Measurements from ENCODE around the gene TLR10.

DNA sequence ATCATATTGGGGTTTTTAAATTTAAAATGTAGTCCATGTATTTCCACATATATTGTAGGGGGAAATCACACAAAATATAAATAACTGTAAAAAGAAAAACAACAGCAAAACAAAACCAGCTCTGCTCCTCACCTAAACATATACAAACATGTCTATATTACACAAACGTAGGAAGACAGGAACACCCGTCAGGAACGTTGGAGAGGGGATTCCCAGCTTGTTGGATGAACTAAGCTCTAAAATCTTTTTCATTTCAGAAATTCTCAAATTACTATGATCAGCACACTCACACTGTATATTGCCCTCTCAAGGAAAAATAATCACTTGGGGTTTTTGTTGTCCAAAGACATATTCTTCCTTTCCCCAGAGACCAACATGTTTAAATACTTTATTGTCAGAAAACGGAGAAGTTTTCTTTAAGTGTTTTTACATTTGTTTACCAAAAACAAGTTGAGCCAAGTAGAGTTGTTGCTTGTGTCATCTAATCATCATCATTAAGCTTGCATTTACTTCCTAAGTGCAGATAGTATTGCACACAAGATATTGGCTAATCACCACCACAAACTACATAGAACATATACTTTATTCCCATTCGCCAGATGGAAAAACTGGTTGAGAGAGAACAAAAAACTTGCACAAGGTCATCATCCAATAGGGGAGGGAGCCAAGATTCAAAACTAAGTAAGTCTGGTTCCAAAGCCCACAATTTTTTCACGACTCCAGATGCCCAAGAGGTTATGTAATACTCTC is 2.4 kb upstream of the TLR10 start:
- TF ChIP-seq, protein P1, sequence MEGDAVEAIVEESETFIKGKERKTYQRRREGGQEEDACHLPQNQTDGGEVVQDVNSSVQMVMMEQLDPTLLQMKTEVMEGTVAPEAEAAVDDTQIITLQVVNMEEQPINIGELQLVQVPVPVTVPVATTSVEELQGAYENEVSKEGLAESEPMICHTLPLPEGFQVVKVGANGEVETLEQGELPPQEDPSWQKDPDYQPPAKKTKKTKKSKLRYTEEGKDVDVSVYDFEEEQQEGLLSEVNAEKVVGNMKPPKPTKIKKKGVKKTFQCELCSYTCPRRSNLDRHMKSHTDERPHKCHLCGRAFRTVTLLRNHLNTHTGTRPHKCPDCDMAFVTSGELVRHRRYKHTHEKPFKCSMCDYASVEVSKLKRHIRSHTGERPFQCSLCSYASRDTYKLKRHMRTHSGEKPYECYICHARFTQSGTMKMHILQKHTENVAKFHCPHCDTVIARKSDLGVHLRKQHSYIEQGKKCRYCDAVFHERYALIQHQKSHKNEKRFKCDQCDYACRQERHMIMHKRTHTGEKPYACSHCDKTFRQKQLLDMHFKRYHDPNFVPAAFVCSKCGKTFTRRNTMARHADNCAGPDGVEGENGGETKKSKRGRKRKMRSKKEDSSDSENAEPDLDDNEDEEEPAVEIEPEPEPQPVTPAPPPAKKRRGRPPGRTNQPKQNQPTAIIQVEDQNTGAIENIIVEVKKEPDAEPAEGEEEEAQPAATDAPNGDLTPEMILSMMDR (conservative IDR thresholded peaks at IDR 0.05; ENCODE audit: low read depth, low read length), result no peak
- TF ChIP-seq EZH2 (IDR thresholded peaks at IDR 0.05; ENCODE audit: borderline replicate concordance, low read depth, low read length, poor library complexity, severe bottlenecking), result no peak
